Measurements from ENCODE around the gene PMF1. TPM values are rescaled to one million over a fixed set of nuclear protein-coding genes. Genes with fewer than 3 reads are reported as not detected.
A peak's percentile ranks its signal among the peaks of the same experiment; 100 is the strongest.

Gene PMF1
- total and polyA plus RNA-seq, 2 of the 13 experiments (the other 11 are each of a cell fraction or from before 2014, with no cell fraction given): 72.5 to 89.0 TPM

GRCh38 chr1:156244126-156244525 lies 31.3 kb downstream of the PMF1 start:
- POLR2A ChIA-PET: no interaction called here

More at GRCh38 chr1:156244126-156244525, 31.3 kb downstream of the PMF1 start:
- peak; percentile 2 for ATAC-seq
- Histone ChIP-seq H3K27ac (ENCODE audit: extremely low read length, insufficient read depth, low read length) (no peak overlapping the region), H3K9ac (ENCODE audit: insufficient read depth, low read depth, low read length) (no peak overlapping the region), H3K36me3 (replicated peaks in 1 of 2; ENCODE audit: control insufficient read depth in 1 of 2, insufficient read depth in 2 of 2, low read length in 2 of 2) (peaks cover 6% of the 10 kb centered on the region in 2 experiments; a peak in 4 of 5 replicates), H3K9me3 (ENCODE audit: low read length) (no peaks in the 10 kb centered on the region), H3K4me3 (replicated peaks in 1 of 3; ENCODE audit: insufficient read depth in 1 of 3, low read depth in 2 of 3, low read length in 3 of 3) (no peak overlapping the region), H3K27me3 (ENCODE audit: control insufficient read depth in 1 of 2, insufficient read depth in 2 of 2, low read length in 2 of 2) (no peaks in the 10 kb centered on the region), H4K20me1 (ENCODE audit: insufficient read depth, low read length) (no peaks in the 10 kb centered on the region), H3K79me2 (ENCODE audit: insufficient read depth, low read length) (no peaks in the 10 kb centered on the region), H3K4me1 (ENCODE audit: insufficient read depth, low read length) (peaks cover 34% of the 10 kb centered on the region), H3K4me2 (ENCODE audit: low read depth, low read length) (no peak overlapping the region), H2AFZ (ENCODE audit: low read length) (no peak overlapping the region)
- CTCF ChIA-PET (ENCODE audit: low intra/inter-chr PET ratio, low total read pairs): no interaction called here
- in situ Hi-C loops (cut with HindIII; ENCODE audit: extremely low pct_ligation_motif_present, low pct_unique_long_range_greater_than_20kb): no loop called here
- no peak for TF ChIP-seq ZNF136 (CRISPR knock-in tag; IDR thresholded peaks at IDR 0.05; ENCODE audit: low read depth)
- TF ChIP-seq ZBTB25 (CRISPR knock-in tag; IDR thresholded peaks at IDR 0.05): no peak
- TF ChIP-seq AGO2 (optimal IDR thresholded peaks at IDR 0.05; ENCODE audit: low read depth, low read length): peak; percentile 36
- TF ChIP-seq MEIS2 (CRISPR knock-in tag; IDR thresholded peaks at IDR 0.05): no peak
- no peak for TF ChIP-seq JUND (CRISPR knock-in tag; IDR thresholded peaks at IDR 0.05)
- no peak for TF ChIP-seq TGIF2 (CRISPR knock-in tag; IDR thresholded peaks at IDR 0.05)
- TF ChIP-seq POLR2AphosphoS2 (IDR thresholded peaks at IDR 0.05; ENCODE audit: low read depth, low read length): peak; percentile 18; the same call in 1 of the 2 replicates
- TF ChIP-seq ZBTB37 (CRISPR knock-in tag; IDR thresholded peaks at IDR 0.05): no peak
- intact Hi-C loops (cut with micrococcal nuclease; ENCODE audit: unreplicated experiment): no loop called here
- BruUV-seq (replicated peaks): no TSS peak
- no peak for DNase-seq (ENCODE audit: low spot score)
- no peak for FAIRE-seq
- WGBS (ENCODE audit: low lambda C conversion rate): 100% methylated on average over 1 of the region's 2 CpGs

All from HepG2 (cell line).